ENCODE measurements around the gene RASL10A.

- TF ChIP-seq CTCF (conservative IDR thresholded peaks at IDR 0.05 in 1 of 2, IDR thresholded peaks at IDR 0.05 in 1 of 2; ENCODE audit: extremely low read depth in 1 of 2, insufficient read depth in 1 of 2, low read depth in 1 of 2, low read length in 2 of 2) = no peak
- TF ChIP-seq EZH2 (IDR thresholded peaks at IDR 0.05; ENCODE audit: borderline replicate concordance, low read length) = no peak
Measured at GRCh38 chr22:29275167-29275566, 40.3 kb downstream of the RASL10A start.

Measured in mammary epithelial cell (primary cell).